CD4-positive, alpha-beta T cell treated with Interleukin-2 at 100 ng/mL for 4 hours (primary cell): ENCODE measurements around the gene SLC2A13.
A peak's percentile ranks its signal among the peaks of the same experiment; 100 is the strongest.
"Not testable (repeated sequence)": the region's sequence is repeated elsewhere in the genome, so short reads cannot be mapped to it uniquely, and the experiment has no call there.

Experiments used
- DNase-seq: peaks from one replicate; pipeline ENCODE4 v3.0.0-alpha.2; 2020; ENCODE audit warnings: low spot score

SLC2A13 gene

GRCh38 chr12:39807043-39807442 lies 298.8 kb downstream of the SLC2A13 start:
- no peak for DNase-seq

GRCh38 chr12:39805651-39806050 lies 300.2 kb downstream of the SLC2A13 start:
- DNase-seq: no peak

GRCh38 chr12:39804898-39805297 lies 301.0 kb downstream of the SLC2A13 start:
- no peak for DNase-seq

- DNase-seq: no peak
Measured at GRCh38 chr12:39804479-39804878, 301.4 kb downstream of the SLC2A13 start.

GRCh38 chr12:39803151-39803550 lies 302.7 kb downstream of the SLC2A13 start:
- no peak for DNase-seq

- no peak for DNase-seq
Measured at GRCh38 chr12:39798977-39799376, 306.9 kb downstream of the SLC2A13 start.

- no peak for DNase-seq
Measured at GRCh38 chr12:39798429-39798828, 307.5 kb downstream of the SLC2A13 start.

GRCh38 chr12:39795481-39795880 lies 310.4 kb downstream of the SLC2A13 start:
- DNase-seq: no peak

GRCh38 chr12:39792938-39793337 lies 312.9 kb downstream of the SLC2A13 start:
- DNase-seq: no peak

- DNase-seq: no peak
Measured at GRCh38 chr12:39788239-39788638, 317.6 kb downstream of the SLC2A13 start.

GRCh38 chr12:39785814-39786213 lies 320.1 kb downstream of the SLC2A13 start:
- not testable (repeated sequence) for DNase-seq

- DNase-seq: no peak
Measured at GRCh38 chr12:39782026-39782545, 323.8 kb downstream of the SLC2A13 start.

- DNase-seq: no peak
Measured at GRCh38 chr12:39780913-39781446, 324.9 kb downstream of the SLC2A13 start.

- DNase-seq: no peak
Measured at GRCh38 chr12:39780411-39780912, 325.4 kb downstream of the SLC2A13 start.

- DNase-seq: no peak
Measured at GRCh38 chr12:39779768-39780340, 326.0 kb downstream of the SLC2A13 start.

GRCh38 chr12:39777465-39777864 lies 328.4 kb downstream of the SLC2A13 start:
- DNase-seq: no peak

GRCh38 chr12:39773266-39773665 lies 332.6 kb downstream of the SLC2A13 start:
- DNase-seq: no peak

- no peak for DNase-seq
Measured at GRCh38 chr12:39772821-39773259, 333.0 kb downstream of the SLC2A13 start.

- no peak for DNase-seq
Measured at GRCh38 chr12:39771456-39771855, 334.4 kb downstream of the SLC2A13 start.

- peak; percentile 13 for DNase-seq
Measured at GRCh38 chr12:39764944-39765560, 340.8 kb downstream of the SLC2A13 start.

- DNase-seq: no peak
Measured at GRCh38 chr12:39763890-39764169, 342.1 kb downstream of the SLC2A13 start.

GRCh38 chr12:39763071-39763889 lies 342.6 kb downstream of the SLC2A13 start:
- DNase-seq: no peak

GRCh38 chr12:39755478-39755877 lies 350.4 kb downstream of the SLC2A13 start:
- no peak for DNase-seq
